ENCODE results near the gene ZC3H12C. TPM values are rescaled to one million over a fixed set of nuclear protein-coding genes. Genes with fewer than 3 reads are reported as not detected.

ZC3H12C gene
- total and polyA plus RNA-seq, 2 of the 13 experiments (the other 11 are each of a cell fraction or from before 2014, with no cell fraction given): 2.4 to 5.7 TPM

DNA sequence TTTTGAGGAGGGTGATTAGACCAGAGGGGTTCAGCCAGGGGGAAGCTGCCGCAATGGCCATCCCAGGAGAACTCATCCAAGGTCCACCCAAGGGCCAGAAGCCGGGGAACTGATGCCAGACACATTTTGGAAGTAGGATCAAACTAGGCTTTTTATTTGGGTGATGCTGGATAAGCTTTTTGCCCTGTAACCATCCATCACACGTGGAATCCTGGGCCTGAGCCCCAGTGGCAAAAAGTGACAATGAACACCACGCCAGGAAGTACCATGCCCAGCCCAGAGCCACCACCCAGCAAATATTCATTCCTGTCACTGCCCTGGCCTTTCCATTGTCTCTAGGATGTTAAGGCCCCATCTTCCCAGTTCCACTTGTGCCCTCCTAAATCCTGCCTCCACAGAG is 85.9 kb downstream of the ZC3H12C start:
- Histone ChIP-seq H4K20me1 (ENCODE audit: insufficient read depth, low read length) (no peaks in the 10 kb centered on the region), H3K4me2 (ENCODE audit: low read depth, low read length) (no peak overlapping the region), H3K4me1 (ENCODE audit: insufficient read depth, low read length) (peaks cover 15% of the 10 kb centered on the region; the same call in 1 of the 2 replicates), H3K79me2 (ENCODE audit: insufficient read depth, low read length) (no peaks in the 10 kb centered on the region), H3K27ac (ENCODE audit: extremely low read length, insufficient read depth, low read length) (no peak overlapping the region), H2AFZ (ENCODE audit: low read length) (no peak overlapping the region), H3K9ac (ENCODE audit: insufficient read depth, low read depth, low read length) (no peak overlapping the region), H3K9me3 (ENCODE audit: low read length) (no peaks in the 10 kb centered on the region), H3K4me3 (replicated peaks in 1 of 3; ENCODE audit: insufficient read depth in 1 of 3, low read depth in 2 of 3, low read length in 3 of 3) (no peak overlapping the region), H3K36me3 (replicated peaks in 1 of 2; ENCODE audit: control insufficient read depth in 1 of 2, insufficient read depth in 2 of 2, low read length in 2 of 2) (no peaks in the 10 kb centered on the region), H3K27me3 (ENCODE audit: control insufficient read depth in 1 of 2, insufficient read depth in 2 of 2, low read length in 2 of 2) (peaks cover 0 to 5% of the 10 kb centered on the region in 2 experiments; a peak in 2 of 5 replicates)
- no peak for DNase-seq (ENCODE audit: low spot score)
- WGBS (ENCODE audit: low lambda C conversion rate): 48% methylated on average over 2 of the region's 4 CpGs
- no peak for FAIRE-seq
- in situ Hi-C loops (cut with HindIII; ENCODE audit: extremely low pct_ligation_motif_present, low pct_unique_long_range_greater_than_20kb) (no loop called here), intact Hi-C loops (cut with micrococcal nuclease; ENCODE audit: unreplicated experiment) (no loop called here)
- CTCF ChIA-PET (ENCODE audit: low intra/inter-chr PET ratio, low total read pairs): no interaction called here
- POLR2A ChIA-PET: no interaction called here
- no peak for ATAC-seq
- BruUV-seq (replicated peaks): no TSS peak
- TF ChIP-seq, protein P1, sequence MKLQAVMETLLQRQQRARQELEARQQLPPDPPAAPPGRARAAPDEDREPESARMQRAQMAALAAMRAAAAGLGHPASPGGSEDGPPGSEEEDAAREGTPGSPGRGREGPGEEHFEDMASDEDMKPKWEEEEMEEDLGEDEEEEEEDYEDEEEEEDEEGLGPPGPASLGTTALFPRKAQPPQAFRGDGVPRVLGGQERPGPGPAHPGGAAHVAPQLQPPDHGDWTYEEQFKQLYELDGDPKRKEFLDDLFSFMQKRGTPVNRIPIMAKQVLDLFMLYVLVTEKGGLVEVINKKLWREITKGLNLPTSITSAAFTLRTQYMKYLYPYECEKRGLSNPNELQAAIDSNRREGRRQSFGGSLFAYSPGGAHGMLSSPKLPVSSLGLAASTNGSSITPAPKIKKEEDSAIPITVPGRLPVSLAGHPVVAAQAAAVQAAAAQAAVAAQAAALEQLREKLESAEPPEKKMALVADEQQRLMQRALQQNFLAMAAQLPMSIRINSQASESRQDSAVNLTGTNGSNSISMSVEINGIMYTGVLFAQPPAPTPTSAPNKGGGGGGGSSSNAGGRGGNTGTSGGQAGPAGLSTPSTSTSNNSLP (IDR thresholded peaks at IDR 0.05; ENCODE audit: low read depth, low read length): no peak
- TF ChIP-seq NONO (IDR thresholded peaks at IDR 0.05) (no peak), NONO (CRISPR knock-in tag; conservative IDR thresholded peaks at IDR 0.05) (no peak), RBM39 (IDR thresholded peaks at IDR 0.05; ENCODE audit: low read depth, low read length, poor library complexity, severe bottlenecking) (no peak), ZNF138 (CRISPR knock-in tag; IDR thresholded peaks at IDR 0.05; ENCODE audit: low read depth) (no peak), TOE1 (CRISPR knock-in tag; IDR thresholded peaks at IDR 0.05) (no peak), GATA4 (IDR thresholded peaks at IDR 0.05; ENCODE audit: borderline replicate concordance, low read depth) (no peak), NFKBIZ (CRISPR knock-in tag; IDR thresholded peaks at IDR 0.05) (no peak), ZNF496 (CRISPR knock-in tag; IDR thresholded peaks at IDR 0.05; ENCODE audit: insufficient replicate concordance) (no peak)
- TF ChIP-seq, protein P2, sequence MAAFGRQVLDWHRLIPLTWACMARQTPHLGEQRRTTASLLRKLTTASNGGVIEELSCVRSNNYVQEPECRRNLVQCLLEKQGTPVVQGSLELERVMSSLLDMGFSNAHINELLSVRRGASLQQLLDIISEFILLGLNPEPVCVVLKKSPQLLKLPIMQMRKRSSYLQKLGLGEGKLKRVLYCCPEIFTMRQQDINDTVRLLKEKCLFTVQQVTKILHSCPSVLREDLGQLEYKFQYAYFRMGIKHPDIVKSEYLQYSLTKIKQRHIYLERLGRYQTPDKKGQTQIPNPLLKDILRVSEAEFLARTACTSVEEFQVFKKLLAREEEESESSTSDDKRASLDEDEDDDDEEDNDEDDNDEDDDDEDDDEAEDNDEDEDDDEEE (CRISPR knock-in tag; IDR thresholded peaks at IDR 0.05): no peak
- TF ChIP-seq, protein P3, sequence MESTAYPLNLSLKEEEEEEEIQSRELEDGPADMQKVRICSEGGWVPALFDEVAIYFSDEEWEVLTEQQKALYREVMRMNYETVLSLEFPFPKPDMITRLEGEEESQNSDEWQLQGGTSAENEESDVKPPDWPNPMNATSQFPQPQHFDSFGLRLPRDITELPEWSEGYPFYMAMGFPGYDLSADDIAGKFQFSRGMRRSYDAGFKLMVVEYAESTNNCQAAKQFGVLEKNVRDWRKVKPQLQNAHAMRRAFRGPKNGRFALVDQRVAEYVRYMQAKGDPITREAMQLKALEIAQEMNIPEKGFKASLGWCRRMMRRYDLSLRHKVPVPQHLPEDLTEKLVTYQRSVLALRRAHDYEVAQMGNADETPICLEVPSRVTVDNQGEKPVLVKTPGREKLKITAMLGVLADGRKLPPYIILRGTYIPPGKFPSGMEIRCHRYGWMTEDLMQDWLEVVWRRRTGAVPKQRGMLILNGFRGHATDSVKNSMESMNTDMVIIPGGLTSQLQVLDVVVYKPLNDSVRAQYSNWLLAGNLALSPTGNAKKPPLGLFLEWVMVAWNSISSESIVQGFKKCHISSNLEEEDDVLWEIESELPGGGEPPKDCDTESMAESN (CRISPR knock-in tag; conservative IDR thresholded peaks at IDR 0.05): no peak
- TF ChIP-seq, protein P4, sequence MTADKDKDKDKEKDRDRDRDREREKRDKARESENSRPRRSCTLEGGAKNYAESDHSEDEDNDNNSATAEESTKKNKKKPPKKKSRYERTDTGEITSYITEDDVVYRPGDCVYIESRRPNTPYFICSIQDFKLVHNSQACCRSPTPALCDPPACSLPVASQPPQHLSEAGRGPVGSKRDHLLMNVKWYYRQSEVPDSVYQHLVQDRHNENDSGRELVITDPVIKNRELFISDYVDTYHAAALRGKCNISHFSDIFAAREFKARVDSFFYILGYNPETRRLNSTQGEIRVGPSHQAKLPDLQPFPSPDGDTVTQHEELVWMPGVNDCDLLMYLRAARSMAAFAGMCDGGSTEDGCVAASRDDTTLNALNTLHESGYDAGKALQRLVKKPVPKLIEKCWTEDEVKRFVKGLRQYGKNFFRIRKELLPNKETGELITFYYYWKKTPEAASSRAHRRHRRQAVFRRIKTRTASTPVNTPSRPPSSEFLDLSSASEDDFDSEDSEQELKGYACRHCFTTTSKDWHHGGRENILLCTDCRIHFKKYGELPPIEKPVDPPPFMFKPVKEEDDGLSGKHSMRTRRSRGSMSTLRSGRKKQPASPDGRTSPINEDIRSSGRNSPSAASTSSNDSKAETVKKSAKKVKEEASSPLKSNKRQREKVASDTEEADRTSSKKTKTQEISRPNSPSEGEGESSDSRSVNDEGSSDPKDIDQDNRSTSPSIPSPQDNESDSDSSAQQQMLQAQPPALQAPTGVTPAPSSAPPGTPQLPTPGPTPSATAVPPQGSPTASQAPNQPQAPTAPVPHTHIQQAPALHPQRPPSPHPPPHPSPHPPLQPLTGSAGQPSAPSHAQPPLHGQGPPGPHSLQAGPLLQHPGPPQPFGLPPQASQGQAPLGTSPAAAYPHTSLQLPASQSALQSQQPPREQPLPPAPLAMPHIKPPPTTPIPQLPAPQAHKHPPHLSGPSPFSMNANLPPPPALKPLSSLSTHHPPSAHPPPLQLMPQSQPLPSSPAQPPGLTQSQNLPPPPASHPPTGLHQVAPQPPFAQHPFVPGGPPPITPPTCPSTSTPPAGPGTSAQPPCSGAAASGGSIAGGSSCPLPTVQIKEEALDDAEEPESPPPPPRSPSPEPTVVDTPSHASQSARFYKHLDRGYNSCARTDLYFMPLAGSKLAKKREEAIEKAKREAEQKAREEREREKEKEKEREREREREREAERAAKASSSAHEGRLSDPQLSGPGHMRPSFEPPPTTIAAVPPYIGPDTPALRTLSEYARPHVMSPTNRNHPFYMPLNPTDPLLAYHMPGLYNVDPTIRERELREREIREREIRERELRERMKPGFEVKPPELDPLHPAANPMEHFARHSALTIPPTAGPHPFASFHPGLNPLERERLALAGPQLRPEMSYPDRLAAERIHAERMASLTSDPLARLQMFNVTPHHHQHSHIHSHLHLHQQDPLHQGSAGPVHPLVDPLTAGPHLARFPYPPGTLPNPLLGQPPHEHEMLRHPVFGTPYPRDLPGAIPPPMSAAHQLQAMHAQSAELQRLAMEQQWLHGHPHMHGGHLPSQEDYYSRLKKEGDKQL (CRISPR knock-in tag; IDR thresholded peaks at IDR 0.05; ENCODE audit: low read depth): no peak
- TF ChIP-seq, protein P5, sequence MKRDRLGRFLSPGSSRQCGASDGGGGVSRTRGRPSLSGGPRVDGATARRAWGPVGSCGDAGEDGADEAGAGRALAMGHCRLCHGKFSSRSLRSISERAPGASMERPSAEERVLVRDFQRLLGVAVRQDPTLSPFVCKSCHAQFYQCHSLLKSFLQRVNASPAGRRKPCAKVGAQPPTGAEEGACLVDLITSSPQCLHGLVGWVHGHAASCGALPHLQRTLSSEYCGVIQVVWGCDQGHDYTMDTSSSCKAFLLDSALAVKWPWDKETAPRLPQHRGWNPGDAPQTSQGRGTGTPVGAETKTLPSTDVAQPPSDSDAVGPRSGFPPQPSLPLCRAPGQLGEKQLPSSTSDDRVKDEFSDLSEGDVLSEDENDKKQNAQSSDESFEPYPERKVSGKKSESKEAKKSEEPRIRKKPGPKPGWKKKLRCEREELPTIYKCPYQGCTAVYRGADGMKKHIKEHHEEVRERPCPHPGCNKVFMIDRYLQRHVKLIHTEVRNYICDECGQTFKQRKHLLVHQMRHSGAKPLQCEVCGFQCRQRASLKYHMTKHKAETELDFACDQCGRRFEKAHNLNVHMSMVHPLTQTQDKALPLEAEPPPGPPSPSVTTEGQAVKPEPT (CRISPR knock-in tag; IDR thresholded peaks at IDR 0.05; ENCODE audit: low read depth): no peak
